Adrenal gland (tissue), 5 donors: ENCODE data around the gene ACAD9.

ENCODE experiments used
- POLR2A ChIP-seq, 2 donors: fragments of 450-650 bp; IDR thresholded peaks; one replicate each; pipeline ENCODE4 v1.6.1; 2017; ENCODE audit warnings: antibody characterized with exemption in 2 of 2, mild to moderate bottlenecking in 2 of 2, moderate library complexity in 1 of 2
- TF ChIP-seq, protein P1 (sequence below), 6 experiments: fragments of 450-650 bp in 4 of 6; fragments of 200-600 bp in 2 of 6; sonication (generic) in 1 of 6; IDR thresholded peaks; 1 replicate in 5 of 6; 2 replicates in 1 of 6; pipeline versions ENCODE4 v1.5.1 to v1.8.0; 2016 to 2021; ENCODE audit warnings: antibody characterized with exemption in 6 of 6, mild to moderate bottlenecking in 2 of 6, moderate library complexity in 1 of 6
- donor health status: DM: no; HTN: no; CAD: no.

DNA sequence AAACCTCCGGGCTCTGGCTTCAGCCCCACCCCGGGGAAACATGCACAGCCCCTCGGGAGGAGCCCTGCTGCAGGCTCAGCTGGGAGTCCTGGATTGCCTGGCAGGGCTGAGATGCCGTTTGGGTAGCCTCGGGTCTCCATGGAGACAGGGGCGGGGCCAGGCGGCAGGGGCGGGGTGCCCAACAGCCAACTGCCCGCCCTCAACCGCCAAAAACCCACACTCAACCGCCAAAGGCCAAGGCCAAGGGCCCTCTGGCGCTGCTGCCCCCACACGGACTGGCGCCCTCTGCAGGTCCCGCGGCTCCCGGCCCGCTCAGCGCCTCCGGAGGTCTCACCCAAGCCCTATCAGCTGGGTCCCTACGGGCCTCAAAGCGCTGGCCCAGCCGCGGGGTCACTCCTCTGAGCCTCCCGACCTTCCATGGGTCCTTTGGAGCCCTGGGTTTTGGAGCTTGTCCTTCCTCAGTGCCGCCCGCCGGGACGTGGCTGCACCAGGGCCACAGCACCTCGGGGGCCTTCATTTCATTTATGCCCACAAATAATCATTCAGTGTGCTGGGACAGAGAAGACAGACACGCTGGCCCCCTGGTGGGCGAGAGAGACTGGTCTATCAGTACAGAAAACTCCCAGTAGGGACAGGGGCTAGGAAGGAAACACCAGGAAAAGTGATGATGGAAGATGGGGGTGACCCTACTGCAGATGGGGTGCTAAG lies 33.5 kb upstream of the ACAD9 start:
- TF ChIP-seq, protein P1, sequence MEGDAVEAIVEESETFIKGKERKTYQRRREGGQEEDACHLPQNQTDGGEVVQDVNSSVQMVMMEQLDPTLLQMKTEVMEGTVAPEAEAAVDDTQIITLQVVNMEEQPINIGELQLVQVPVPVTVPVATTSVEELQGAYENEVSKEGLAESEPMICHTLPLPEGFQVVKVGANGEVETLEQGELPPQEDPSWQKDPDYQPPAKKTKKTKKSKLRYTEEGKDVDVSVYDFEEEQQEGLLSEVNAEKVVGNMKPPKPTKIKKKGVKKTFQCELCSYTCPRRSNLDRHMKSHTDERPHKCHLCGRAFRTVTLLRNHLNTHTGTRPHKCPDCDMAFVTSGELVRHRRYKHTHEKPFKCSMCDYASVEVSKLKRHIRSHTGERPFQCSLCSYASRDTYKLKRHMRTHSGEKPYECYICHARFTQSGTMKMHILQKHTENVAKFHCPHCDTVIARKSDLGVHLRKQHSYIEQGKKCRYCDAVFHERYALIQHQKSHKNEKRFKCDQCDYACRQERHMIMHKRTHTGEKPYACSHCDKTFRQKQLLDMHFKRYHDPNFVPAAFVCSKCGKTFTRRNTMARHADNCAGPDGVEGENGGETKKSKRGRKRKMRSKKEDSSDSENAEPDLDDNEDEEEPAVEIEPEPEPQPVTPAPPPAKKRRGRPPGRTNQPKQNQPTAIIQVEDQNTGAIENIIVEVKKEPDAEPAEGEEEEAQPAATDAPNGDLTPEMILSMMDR (IDR thresholded peaks at IDR 0.05) = peak; percentile 49 to 89 (median 60)
- no peak for TF ChIP-seq POLR2A (IDR thresholded peaks at IDR 0.05)
